ENCODE data around the gene SET. TPM values are rescaled to one million over a fixed set of nuclear protein-coding genes. Genes with fewer than 3 reads are reported as not detected.
"Not testable (repeated sequence)": the region's sequence is repeated elsewhere in the genome, so short reads cannot be mapped to it uniquely, and the experiment has no call there.

The SET gene
- total and polyA plus RNA-seq, 12 donors, result 62.1 to 352 (median 184) TPM

DNA sequence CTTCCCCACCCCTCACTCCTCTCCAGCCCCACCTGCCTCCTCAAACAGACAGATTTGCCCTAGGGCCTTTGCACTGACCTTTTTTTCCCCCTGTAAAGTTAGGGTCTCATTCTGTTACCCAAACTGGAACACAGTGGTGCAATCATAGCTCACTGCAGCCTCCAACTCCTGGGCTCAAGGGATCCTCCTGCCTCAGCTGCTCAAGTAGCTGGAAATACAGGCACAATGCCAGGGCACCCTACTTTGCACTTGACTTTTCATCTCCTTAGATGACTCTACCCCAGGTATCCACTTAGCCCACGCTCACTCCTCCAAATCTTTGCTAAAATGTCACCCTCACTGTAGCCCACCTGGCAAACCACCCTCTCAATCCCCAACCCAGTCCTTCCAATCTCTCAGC lies 34.5 kb upstream of the SET start:
- TF ChIP-seq, protein P1, sequence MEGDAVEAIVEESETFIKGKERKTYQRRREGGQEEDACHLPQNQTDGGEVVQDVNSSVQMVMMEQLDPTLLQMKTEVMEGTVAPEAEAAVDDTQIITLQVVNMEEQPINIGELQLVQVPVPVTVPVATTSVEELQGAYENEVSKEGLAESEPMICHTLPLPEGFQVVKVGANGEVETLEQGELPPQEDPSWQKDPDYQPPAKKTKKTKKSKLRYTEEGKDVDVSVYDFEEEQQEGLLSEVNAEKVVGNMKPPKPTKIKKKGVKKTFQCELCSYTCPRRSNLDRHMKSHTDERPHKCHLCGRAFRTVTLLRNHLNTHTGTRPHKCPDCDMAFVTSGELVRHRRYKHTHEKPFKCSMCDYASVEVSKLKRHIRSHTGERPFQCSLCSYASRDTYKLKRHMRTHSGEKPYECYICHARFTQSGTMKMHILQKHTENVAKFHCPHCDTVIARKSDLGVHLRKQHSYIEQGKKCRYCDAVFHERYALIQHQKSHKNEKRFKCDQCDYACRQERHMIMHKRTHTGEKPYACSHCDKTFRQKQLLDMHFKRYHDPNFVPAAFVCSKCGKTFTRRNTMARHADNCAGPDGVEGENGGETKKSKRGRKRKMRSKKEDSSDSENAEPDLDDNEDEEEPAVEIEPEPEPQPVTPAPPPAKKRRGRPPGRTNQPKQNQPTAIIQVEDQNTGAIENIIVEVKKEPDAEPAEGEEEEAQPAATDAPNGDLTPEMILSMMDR (IDR thresholded peaks at IDR 0.05), result no peak
- TF ChIP-seq POLR2A (IDR thresholded peaks at IDR 0.05), result no peak
- 91 to 100% (median 100%) methylated on average over 1 of the region's 1 CpG for WGBS, 4 donors
- DNase-seq, result no peak
- H3K4me1 ChIP-seq (replicated peaks in 1 of 2), result peaks cover 6 to 18% of the 10 kb centered on the region in 2 donors
- H3K27me3 ChIP-seq, result no peaks in the 10 kb centered on the region
- intact Hi-C loops (cut with DNase I), result no loop called here
- no peak overlapping the region for H3K4me3 ChIP-seq
- H3K27ac ChIP-seq, result peak overlapping the region in 4 of 5 donors; percentile 10 to 84 (median 53)
- H3K36me3 ChIP-seq (replicated peaks in 1 of 2), result no peaks in the 10 kb centered on the region
- H3K9me3 ChIP-seq (replicated peaks in 1 of 3), result no peaks in the 10 kb centered on the region

DNA sequence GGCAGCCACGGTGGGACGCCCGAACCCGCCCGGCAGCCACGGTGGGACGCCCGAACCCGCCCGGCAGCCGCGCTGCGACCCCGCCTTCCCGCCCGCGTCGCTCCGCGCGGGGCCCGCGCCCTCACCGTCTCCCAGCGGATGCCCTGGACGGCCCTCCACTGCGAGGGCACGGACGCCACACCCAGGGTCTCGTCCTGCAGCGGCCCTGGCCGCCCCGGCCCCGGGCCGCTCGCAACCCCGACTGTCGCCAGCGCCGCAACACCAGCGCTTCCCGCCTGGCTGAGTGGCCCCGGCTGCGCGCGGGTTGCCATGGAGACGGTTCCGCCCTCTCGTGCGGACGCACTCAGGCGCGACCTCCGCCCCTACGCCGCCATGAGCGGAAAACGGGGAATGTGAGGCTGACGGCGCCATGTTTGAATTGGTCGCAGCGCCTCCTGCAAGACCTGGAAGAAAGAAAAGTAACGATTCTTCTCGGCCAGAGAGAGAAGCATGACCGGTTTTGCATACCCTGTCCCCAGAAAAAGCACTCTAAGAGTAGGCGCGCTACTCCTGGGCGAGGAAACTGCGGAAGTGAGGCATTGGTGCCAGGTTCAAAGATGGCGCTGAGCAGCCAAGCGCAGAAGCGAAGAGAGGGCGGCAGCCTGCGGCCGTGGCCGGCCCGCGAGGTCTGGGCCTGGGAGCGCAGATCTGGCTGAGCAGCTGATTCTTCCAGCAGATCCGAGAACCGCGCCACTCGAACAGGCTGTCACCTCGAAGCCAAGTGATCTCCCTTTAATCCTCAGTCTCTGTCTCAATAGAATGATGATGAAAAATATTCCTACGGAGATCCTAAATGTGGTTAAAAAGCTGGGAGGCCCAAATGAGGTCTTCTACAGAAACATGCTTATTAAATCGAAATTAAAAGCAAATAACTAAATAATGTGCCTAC lies 32.3 kb upstream of the SET start, which contains the start of gene DYNC2I2:
TSS of gene DYNC2I2 (minus strand) at position 432 of the 928 bp plus-strand sequence. CDS start at position 311, 121 bp downstream.
- peak; percentile 96 to 98 (median 98) for DNase-seq
- Histone ChIP-seq H3K9me3 (replicated peaks in 1 of 3) (no peaks in the 10 kb centered on the region), H3K36me3 (replicated peaks in 1 of 2) (no peaks in the 10 kb centered on the region), H3K4me3 (peak within 1 kb of the TSS in 3 of 4 donors; percentile 38 to 92 (median 53)), H3K27ac (peak within 1 kb of the TSS; percentile 73 to 99 (median 99)), H3K4me1 (replicated peaks in 1 of 2) (peaks cover 6 to 18% of the 10 kb centered on the region in 2 donors), H3K27me3 (no peaks in the 10 kb centered on the region)
- TF ChIP-seq POLR2A (IDR thresholded peaks at IDR 0.05), result peak; percentile 67 to 83
- TF ChIP-seq, protein P1 (IDR thresholded peaks at IDR 0.05), result no peak
- intact Hi-C loops (cut with DNase I), result no loop called here
- 1 to 2% (median 1%) methylated on average over 27 to 86 of the region's 86 CpGs for WGBS, 4 donors

DNA sequence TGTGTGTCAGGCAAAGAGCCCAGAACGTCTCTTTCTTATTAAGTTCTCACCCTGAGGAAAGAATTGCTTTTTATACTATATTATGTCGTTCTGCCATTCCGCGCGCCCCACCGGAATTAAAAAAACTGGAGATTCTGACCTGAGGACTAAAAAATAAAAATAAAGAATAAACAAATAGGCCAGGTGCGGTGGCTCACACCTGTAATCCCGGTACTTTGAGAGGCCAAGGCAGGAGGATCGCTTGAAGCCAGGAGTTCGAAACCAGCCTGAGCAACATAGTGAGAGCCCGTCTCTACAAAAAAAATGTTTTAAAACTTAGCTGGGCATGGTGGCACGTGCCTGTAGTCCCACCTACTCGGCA lies 31.7 kb upstream of the SET start:
- Histone ChIP-seq H3K9me3 (replicated peaks in 1 of 3) (no peaks in the 10 kb centered on the region), H3K4me1 (replicated peaks in 1 of 2) (peaks cover 6 to 18% of the 10 kb centered on the region in 2 donors), H3K27ac (peak overlapping the region; percentile 73 to 99 (median 99)), H3K36me3 (replicated peaks in 1 of 2) (no peaks in the 10 kb centered on the region), H3K4me3 (peak overlapping the region in 1 of 4 donors; percentile 92), H3K27me3 (no peaks in the 10 kb centered on the region)
- WGBS, 4 donors, result 92 to 96% (median 95%) methylated on average over 13 of the region's 13 CpGs
- intact Hi-C loops (cut with DNase I), result no loop called here
- DNase-seq, result no peak
- no peak for TF ChIP-seq POLR2A (IDR thresholded peaks at IDR 0.05)
- TF ChIP-seq, protein P1 (IDR thresholded peaks at IDR 0.05), result no peak

DNA sequence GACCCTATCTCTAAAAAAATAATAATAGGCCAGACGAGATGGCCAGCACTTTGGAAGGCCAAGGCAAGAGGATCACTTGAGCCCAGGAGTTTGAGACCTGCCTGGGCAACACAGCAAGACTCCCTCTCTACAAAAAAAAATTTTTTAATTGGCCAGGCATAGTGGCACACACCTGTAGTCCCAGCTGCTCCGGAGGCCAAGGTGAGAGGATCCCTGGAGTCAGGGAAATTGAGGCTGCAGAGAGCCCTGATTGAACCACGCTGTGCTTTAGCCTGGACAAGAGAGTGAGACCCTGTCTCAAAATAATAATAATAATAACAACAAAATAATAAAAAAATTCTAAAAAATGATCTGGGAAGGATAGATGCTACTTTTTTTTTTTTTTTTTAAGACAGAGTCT lies 31.2 kb upstream of the SET start:
- no peaks in the 10 kb centered on the region for H3K9me3 ChIP-seq (replicated peaks in 1 of 3)
- no peak for DNase-seq
- intact Hi-C loops (cut with DNase I), result no loop called here
- 96 to 98% (median 97%) methylated on average over 3 of the region's 3 CpGs for WGBS, 4 donors
- no peak overlapping the region for H3K27ac ChIP-seq
- no peaks in the 10 kb centered on the region for H3K27me3 ChIP-seq
- peaks cover 6 to 18% of the 10 kb centered on the region in 2 donors for H3K4me1 ChIP-seq (replicated peaks in 1 of 2)
- H3K36me3 ChIP-seq (replicated peaks in 1 of 2), result no peaks in the 10 kb centered on the region
- H3K4me3 ChIP-seq, result no peak overlapping the region
- TF ChIP-seq, protein P1 (IDR thresholded peaks at IDR 0.05), result no peak
- no peak for TF ChIP-seq POLR2A (IDR thresholded peaks at IDR 0.05)

DNA sequence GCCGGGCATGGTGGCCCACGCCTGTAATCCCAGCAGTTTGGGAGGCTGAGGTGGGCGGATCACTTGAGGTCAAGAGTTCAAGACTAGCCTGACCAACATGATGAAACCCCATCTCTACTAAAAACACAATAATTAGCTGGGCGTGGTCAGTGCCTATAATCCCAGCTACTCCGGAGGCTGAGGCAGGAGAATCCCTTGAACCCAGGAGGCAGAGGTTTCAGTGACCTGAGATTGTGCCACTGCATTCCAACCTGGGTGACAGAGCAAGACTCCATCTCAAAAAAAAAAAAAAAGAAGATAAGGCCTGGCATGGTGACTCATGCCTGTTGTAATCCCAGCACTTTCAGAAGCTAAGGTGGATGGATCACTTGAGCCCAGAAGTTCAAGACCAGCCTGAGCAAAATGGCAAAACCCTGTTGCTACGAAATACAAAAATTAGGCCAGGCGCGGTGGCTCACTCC lies 22.5 kb upstream of the SET start:
- H3K27ac ChIP-seq; H3K36me3 ChIP-seq (replicated peaks in 1 of 2); H3K27me3 ChIP-seq; H3K4me3 ChIP-seq; H3K9me3 ChIP-seq (replicated peaks in 1 of 3); intact Hi-C loops (cut with DNase I); H3K4me1 ChIP-seq (replicated peaks in 1 of 2): not testable (repeated sequence)
- DNase-seq, result peak in 1 of 7 donors; percentile 25
- 86 to 92% (median 87%) methylated on average over 8 of the region's 8 CpGs for WGBS, 4 donors

Measured in adrenal gland (tissue), 12 donors.